ENCODE results near the gene NT5DC4. TPM values are rescaled to one million over a fixed set of nuclear protein-coding genes. Genes with fewer than 3 reads are reported as not detected.

Gene NT5DC4
- total RNA-seq, 1 donor from 2014 or later: not detected

DNA sequence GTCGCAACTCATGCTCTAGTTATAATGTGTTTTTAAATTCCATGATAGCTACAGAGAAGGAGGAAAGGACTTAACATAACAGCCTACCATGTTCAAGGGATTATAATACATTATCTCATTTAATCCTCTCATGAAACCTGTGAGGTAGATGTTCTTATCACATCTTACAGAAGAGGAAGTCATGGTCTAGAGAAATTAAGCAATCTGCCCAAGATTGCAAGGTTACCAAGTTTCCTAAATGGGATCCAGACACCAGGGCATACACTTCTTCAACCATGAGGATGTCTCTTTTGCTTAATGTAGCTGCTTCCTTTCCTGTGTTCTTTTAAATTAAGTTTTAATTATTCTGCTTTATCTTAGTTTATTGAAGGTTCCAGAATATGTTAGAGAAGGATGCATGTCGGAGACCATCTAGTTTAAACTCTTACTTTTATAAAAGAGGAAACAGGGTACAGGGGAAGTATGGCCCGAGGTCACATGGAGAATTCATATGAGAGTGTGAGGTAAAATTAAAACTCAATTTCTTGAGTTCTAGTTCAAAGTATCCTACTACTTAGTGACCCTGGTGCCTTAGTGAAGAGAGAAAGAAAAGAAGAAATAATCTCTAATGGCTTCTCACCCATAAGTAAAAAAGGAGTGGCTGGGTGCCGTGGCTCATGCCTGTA, 67.0 kb downstream of the NT5DC4 start:
- Histone ChIP-seq H3K27me3 (no peaks in the 10 kb centered on the region), H4K20me1 (ENCODE audit: low read depth) (no peaks in the 10 kb centered on the region), H3K79me2 (ENCODE audit: low read depth) (no peaks in the 10 kb centered on the region), H3K9me3 (ENCODE audit: low read depth) (no peaks in the 10 kb centered on the region), H3K36me3 (no peaks in the 10 kb centered on the region), H3K4me2 (no peak overlapping the region), H3F3A (ENCODE audit: low read depth) (peaks cover 5% of the 10 kb centered on the region), H3K27ac (no peak overlapping the region), H3K9ac (no peak overlapping the region), H3K4me3 (no peak overlapping the region), H3K4me1 (peaks cover 31% of the 10 kb centered on the region), H2AFZ (replicated peaks) (no peak overlapping the region)
- no peak overlapping the region for H3K27ac Mint-ChIP-seq
- no peaks in the 10 kb centered on the region for H3K36me3 Mint-ChIP-seq
- no peaks in the 10 kb centered on the region for H3K9me3 Mint-ChIP-seq
- no peak overlapping the region for H3K4me3 Mint-ChIP-seq
- peaks cover 10% of the 10 kb centered on the region for H3K4me1 Mint-ChIP-seq
- TF ChIP-seq EZH2phosphoT487 (IDR thresholded peaks at IDR 0.05): no peak
- TF ChIP-seq EZH2 (IDR thresholded peaks at IDR 0.05): no peak
- no peak for TF ChIP-seq CTCF (IDR thresholded peaks at IDR 0.05)
- DNase-seq (ENCODE audit: low spot score): no peak
- H3K27me3 Mint-ChIP-seq (ENCODE audit: insufficient read depth, low read depth): peaks cover 2% of the 10 kb centered on the region

DNA sequence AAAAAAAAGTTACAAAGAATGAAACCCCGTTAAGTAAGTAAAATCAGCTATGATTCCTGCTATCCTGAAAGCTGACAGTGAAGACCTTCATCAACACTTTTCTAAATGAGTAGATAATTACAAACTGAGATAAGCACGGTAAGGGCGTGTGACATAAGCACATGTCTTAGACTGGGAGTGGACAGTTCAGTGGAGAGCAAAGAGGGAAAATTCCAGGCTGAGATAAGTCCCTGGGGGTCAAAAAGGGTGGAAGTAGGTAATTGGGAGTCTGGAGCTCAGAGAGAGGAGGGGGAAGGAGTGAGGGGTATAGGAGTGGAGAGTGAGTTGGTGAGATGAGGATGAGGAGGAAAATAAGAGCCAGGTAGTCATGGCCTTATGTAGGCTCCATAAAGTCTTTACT, 67.8 kb downstream of the NT5DC4 start:
- Histone ChIP-seq H3K27me3 (no peaks in the 10 kb centered on the region), H3K9me3 (ENCODE audit: low read depth) (no peaks in the 10 kb centered on the region), H3K4me1 (peaks cover 25% of the 10 kb centered on the region), H3K79me2 (ENCODE audit: low read depth) (no peaks in the 10 kb centered on the region), H4K20me1 (ENCODE audit: low read depth) (no peaks in the 10 kb centered on the region), H3K27ac (no peak overlapping the region), H3K9ac (no peak overlapping the region), H3K36me3 (no peaks in the 10 kb centered on the region), H3F3A (ENCODE audit: low read depth) (peaks cover 5% of the 10 kb centered on the region), H2AFZ (replicated peaks) (no peak overlapping the region), H3K4me3 (no peak overlapping the region), H3K4me2 (no peak overlapping the region)
- Mint-ChIP-seq H3K27me3 (ENCODE audit: insufficient read depth, low read depth) (peaks cover 2% of the 10 kb centered on the region), H3K4me3 (no peak overlapping the region), H3K9me3 (no peaks in the 10 kb centered on the region), H3K4me1 (peaks cover 8% of the 10 kb centered on the region), H3K27ac (no peak overlapping the region), H3K36me3 (no peaks in the 10 kb centered on the region)
- no peak for TF ChIP-seq EZH2phosphoT487 (IDR thresholded peaks at IDR 0.05)
- no peak for TF ChIP-seq CTCF (IDR thresholded peaks at IDR 0.05)
- no peak for TF ChIP-seq EZH2 (IDR thresholded peaks at IDR 0.05)
- DNase-seq (ENCODE audit: low spot score): no peak

Other genes with a start within 250 kb of the NT5DC4 start
- gene TTL, start 238.9 kb upstream of the NT5DC4 start, total RNA-seq (ENCODE audit: low replicate concordance): 53.2 and 81.3 TPM in 2 replicates
- gene POLR1B, start 178.6 kb upstream of the NT5DC4 start, total RNA-seq (ENCODE audit: low replicate concordance): 20.1 and 20.5 TPM in 2 replicates
- gene CHCHD5, start 136.4 kb upstream of the NT5DC4 start, total RNA-seq (ENCODE audit: low replicate concordance): 12.9 and 17.5 TPM in 2 replicates
- 46.1 and 61.1 TPM in 2 replicates for gene SLC20A1, start 75.1 kb upstream of the NT5DC4 start, total RNA-seq (ENCODE audit: low replicate concordance)
- 28.2 and 53.7 TPM in 2 replicates for gene CKAP2L, start 43.6 kb downstream of the NT5DC4 start, total RNA-seq (ENCODE audit: low replicate concordance)
- gene IL1A, start 63.5 kb downstream of the NT5DC4 start, total RNA-seq (ENCODE audit: low replicate concordance): 1.3 and 3.2 TPM in 2 replicates
- not detected in 2 replicates for gene IL1B, start 115.8 kb downstream of the NT5DC4 start, total RNA-seq (ENCODE audit: low replicate concordance)
- 0.93 TPM in 1 of 2 replicates, not detected in the other for gene IL37, start 190.1 kb downstream of the NT5DC4 start, total RNA-seq (ENCODE audit: low replicate concordance)

Measured in neural progenitor cell (in vitro differentiated cells).